ENCODE measurements around the gene TDRD10. TPM values are rescaled to one million over a fixed set of nuclear protein-coding genes. Genes with fewer than 3 reads are reported as not detected.

TDRD10 gene
- total and polyA plus RNA-seq, 2 experiments from 2014 or later, result 0.29 TPM; not detected in 1

DNA sequence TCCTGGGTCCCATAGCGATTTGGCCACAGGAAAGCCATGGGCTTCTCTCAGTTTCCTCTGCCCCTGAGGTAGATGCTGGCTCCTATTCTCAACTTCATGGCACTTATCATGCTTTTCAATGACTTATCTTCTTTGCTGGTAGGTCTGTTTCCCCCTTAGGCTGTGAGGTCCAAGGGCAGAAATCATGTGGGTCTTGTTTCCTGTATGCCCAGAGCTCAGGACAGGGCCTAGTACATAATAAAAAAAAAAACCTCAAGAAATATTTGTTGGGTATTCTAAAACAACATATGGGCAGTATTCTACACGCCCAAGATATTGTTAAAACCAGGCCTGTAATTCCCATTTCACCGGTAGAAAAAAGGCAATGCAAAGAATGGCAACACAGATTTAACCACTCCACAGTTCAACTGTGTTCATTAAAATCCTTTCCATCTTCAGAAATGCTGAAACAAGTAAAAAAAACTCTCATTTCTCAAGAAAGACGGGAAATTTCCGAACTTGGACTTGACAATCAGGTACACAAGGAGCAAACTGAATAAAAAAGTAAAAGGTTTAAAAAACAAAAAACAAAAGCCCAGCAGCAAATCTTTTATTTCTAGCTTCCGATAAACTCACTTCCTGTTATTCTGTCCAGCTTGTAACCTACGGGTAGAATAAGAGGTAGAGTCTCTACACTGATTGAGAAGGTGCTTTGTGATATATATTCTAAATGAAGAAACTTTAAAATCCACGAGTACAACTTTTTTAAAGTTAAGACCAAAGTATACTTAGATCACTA, 6.3 kb upstream of the TDRD10 start:
- H3K4me1 Mint-ChIP-seq, result peaks cover 21% of the 10 kb centered on the region
- Histone ChIP-seq H3K36me3 (ENCODE audit: insufficient read depth) (0 out of 2 replicates have a peak, but pooled peaks cover 3% of the 10 kb centered on the region), H3K4me2 (no peak overlapping the region), H3K27ac (ENCODE audit: low read depth) (no peak overlapping the region), H3K79me2 (replicated peaks; ENCODE audit: insufficient read depth) (no peaks in the 10 kb centered on the region), H3F3A (replicated peaks; ENCODE audit: low read depth) (no peaks in the 10 kb centered on the region), H3K4me3 (no peak overlapping the region), H3K27me3 (ENCODE audit: insufficient read depth) (peaks cover 30% of the 10 kb centered on the region), H3K4me1 (ENCODE audit: insufficient read depth) (peaks cover 16% of the 10 kb centered on the region), H2AFZ (no peak overlapping the region), H3K9me2 (ENCODE audit: insufficient read depth) (peaks cover 3% of the 10 kb centered on the region; the same call in 1 of the 2 replicates), H4K20me1 (replicated peaks; ENCODE audit: insufficient read depth) (no peaks in the 10 kb centered on the region)
- H3K36me3 Mint-ChIP-seq (ENCODE audit: low read depth), result no peaks in the 10 kb centered on the region
- DNase-seq (ENCODE audit: low spot score) (no peak), ATAC-seq (no peak)
- H3K27me3 Mint-ChIP-seq (ENCODE audit: insufficient read depth, low read depth, poor library complexity), result peaks cover 30% of the 10 kb centered on the region
- H3K27ac Mint-ChIP-seq, result no peak overlapping the region
- TF ChIP-seq, protein P1, sequence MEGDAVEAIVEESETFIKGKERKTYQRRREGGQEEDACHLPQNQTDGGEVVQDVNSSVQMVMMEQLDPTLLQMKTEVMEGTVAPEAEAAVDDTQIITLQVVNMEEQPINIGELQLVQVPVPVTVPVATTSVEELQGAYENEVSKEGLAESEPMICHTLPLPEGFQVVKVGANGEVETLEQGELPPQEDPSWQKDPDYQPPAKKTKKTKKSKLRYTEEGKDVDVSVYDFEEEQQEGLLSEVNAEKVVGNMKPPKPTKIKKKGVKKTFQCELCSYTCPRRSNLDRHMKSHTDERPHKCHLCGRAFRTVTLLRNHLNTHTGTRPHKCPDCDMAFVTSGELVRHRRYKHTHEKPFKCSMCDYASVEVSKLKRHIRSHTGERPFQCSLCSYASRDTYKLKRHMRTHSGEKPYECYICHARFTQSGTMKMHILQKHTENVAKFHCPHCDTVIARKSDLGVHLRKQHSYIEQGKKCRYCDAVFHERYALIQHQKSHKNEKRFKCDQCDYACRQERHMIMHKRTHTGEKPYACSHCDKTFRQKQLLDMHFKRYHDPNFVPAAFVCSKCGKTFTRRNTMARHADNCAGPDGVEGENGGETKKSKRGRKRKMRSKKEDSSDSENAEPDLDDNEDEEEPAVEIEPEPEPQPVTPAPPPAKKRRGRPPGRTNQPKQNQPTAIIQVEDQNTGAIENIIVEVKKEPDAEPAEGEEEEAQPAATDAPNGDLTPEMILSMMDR (conservative IDR thresholded peaks at IDR 0.05; ENCODE audit: low read depth in 2 of 2), result no peak
- TF ChIP-seq JUNB (IDR thresholded peaks at IDR 0.05; ENCODE audit: unreplicated experiment), result no peak
- TF ChIP-seq ZNF114 (CRISPR knock-in tag; IDR thresholded peaks at IDR 0.05), result no peak
- TF ChIP-seq, protein P2, sequence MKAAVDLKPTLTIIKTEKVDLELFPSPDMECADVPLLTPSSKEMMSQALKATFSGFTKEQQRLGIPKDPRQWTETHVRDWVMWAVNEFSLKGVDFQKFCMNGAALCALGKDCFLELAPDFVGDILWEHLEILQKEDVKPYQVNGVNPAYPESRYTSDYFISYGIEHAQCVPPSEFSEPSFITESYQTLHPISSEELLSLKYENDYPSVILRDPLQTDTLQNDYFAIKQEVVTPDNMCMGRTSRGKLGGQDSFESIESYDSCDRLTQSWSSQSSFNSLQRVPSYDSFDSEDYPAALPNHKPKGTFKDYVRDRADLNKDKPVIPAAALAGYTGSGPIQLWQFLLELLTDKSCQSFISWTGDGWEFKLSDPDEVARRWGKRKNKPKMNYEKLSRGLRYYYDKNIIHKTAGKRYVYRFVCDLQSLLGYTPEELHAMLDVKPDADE (IDR thresholded peaks at IDR 0.05), result no peak
- no peak for TF ChIP-seq CREB1 (CRISPR knock-in tag; IDR thresholded peaks at IDR 0.05; ENCODE audit: low read depth)
- TF ChIP-seq ZNF331 (CRISPR knock-in tag; IDR thresholded peaks at IDR 0.05; ENCODE audit: low read depth), result no peak
- TF ChIP-seq EZH2 (IDR thresholded peaks at IDR 0.05; ENCODE audit: low read depth, unreplicated experiment), result no peak
- no peak for TF ChIP-seq STAT1 (IDR thresholded peaks at IDR 0.05; ENCODE audit: unreplicated experiment)
- no peak for TF ChIP-seq NANOG (IDR thresholded peaks at IDR 0.05; ENCODE audit: borderline replicate concordance)
- TF ChIP-seq EZH2phosphoT487 (IDR thresholded peaks at IDR 0.05; ENCODE audit: unreplicated experiment), result no peak
- TF ChIP-seq, protein P3, sequence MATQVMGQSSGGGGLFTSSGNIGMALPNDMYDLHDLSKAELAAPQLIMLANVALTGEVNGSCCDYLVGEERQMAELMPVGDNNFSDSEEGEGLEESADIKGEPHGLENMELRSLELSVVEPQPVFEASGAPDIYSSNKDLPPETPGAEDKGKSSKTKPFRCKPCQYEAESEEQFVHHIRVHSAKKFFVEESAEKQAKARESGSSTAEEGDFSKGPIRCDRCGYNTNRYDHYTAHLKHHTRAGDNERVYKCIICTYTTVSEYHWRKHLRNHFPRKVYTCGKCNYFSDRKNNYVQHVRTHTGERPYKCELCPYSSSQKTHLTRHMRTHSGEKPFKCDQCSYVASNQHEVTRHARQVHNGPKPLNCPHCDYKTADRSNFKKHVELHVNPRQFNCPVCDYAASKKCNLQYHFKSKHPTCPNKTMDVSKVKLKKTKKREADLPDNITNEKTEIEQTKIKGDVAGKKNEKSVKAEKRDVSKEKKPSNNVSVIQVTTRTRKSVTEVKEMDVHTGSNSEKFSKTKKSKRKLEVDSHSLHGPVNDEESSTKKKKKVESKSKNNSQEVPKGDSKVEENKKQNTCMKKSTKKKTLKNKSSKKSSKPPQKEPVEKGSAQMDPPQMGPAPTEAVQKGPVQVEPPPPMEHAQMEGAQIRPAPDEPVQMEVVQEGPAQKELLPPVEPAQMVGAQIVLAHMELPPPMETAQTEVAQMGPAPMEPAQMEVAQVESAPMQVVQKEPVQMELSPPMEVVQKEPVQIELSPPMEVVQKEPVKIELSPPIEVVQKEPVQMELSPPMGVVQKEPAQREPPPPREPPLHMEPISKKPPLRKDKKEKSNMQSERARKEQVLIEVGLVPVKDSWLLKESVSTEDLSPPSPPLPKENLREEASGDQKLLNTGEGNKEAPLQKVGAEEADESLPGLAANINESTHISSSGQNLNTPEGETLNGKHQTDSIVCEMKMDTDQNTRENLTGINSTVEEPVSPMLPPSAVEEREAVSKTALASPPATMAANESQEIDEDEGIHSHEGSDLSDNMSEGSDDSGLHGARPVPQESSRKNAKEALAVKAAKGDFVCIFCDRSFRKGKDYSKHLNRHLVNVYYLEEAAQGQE (IDR thresholded peaks at IDR 0.05; ENCODE audit: unreplicated experiment), result no peak
- no peak for TF ChIP-seq POLR2AphosphoS5 (IDR thresholded peaks at IDR 0.05; ENCODE audit: low read depth)
- TF ChIP-seq, protein P4, sequence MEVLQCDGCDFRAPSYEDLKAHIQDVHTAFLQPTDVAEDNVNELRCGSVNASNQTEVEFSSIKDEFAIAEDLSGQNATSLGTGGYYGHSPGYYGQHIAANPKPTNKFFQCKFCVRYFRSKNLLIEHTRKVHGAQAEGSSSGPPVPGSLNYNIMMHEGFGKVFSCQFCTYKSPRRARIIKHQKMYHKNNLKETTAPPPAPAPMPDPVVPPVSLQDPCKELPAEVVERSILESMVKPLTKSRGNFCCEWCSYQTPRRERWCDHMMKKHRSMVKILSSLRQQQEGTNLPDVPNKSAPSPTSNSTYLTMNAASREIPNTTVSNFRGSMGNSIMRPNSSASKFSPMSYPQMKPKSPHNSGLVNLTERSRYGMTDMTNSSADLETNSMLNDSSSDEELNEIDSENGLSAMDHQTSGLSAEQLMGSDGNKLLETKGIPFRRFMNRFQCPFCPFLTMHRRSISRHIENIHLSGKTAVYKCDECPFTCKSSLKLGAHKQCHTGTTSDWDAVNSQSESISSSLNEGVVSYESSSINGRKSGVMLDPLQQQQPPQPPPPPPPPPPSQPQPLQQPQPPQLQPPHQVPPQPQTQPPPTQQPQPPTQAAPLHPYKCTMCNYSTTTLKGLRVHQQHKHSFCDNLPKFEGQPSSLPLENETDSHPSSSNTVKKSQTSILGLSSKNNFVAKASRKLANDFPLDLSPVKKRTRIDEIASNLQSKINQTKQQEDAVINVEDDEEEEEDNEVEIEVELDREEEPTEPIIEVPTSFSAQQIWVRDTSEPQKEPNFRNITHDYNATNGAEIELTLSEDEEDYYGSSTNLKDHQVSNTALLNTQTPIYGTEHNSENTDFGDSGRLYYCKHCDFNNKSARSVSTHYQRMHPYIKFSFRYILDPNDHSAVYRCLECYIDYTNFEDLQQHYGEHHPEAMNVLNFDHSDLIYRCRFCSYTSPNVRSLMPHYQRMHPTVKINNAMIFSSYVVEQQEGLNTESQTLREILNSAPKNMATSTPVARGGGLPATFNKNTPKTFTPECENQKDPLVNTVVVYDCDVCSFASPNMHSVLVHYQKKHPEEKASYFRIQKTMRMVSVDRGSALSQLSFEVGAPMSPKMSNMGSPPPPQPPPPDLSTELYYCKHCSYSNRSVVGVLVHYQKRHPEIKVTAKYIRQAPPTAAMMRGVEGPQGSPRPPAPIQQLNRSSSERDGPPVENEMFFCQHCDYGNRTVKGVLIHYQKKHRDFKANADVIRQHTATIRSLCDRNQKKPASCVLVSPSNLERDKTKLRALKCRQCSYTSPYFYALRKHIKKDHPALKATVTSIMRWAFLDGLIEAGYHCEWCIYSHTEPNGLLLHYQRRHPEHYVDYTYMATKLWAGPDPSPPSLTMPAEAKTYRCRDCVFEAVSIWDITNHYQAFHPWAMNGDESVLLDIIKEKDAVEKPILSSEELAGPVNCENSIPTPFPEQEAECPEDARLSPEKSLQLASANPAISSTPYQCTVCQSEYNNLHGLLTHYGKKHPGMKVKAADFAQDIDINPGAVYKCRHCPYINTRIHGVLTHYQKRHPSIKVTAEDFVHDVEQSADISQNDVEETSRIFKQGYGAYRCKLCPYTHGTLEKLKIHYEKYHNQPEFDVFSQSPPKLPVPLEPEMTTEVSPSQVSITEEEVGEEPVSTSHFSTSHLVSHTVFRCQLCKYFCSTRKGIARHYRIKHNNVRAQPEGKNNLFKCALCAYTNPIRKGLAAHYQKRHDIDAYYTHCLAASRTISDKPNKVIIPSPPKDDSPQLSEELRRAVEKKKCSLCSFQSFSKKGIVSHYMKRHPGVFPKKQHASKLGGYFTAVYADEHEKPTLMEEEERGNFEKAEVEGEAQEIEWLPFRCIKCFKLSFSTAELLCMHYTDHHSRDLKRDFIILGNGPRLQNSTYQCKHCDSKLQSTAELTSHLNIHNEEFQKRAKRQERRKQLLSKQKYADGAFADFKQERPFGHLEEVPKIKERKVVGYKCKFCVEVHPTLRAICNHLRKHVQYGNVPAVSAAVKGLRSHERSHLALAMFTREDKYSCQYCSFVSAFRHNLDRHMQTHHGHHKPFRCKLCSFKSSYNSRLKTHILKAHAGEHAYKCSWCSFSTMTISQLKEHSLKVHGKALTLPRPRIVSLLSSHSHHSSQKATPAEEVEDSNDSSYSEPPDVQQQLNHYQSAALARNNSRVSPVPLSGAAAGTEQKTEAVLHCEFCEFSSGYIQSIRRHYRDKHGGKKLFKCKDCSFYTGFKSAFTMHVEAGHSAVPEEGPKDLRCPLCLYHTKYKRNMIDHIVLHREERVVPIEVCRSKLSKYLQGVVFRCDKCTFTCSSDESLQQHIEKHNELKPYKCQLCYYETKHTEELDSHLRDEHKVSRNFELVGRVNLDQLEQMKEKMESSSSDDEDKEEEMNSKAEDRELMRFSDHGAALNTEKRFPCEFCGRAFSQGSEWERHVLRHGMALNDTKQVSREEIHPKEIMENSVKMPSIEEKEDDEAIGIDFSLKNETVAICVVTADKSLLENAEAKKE (CRISPR knock-in tag; IDR thresholded peaks at IDR 0.05), result no peak
- no peak overlapping the region for H3K4me3 Mint-ChIP-seq
- H3K9me3 Mint-ChIP-seq, result no peaks in the 10 kb centered on the region

Measured in GM23338 (cell line).